NK-92 treated with Interleukin-12 subunit alpha and Interleukin-12 subunit beta, amount 100 ng/mL, for 24 hours (cell line): ENCODE data around the gene CCL3.
"Not testable (repeated sequence)": the region's sequence is repeated elsewhere in the genome, so short reads cannot be mapped to it uniquely, and the experiment has no call there.

Experiments
- DNase-seq: peaks from one replicate; lab custom pipeline; 2025; lab: John Stamatoyannopoulos, UW

Gene CCL3

DNA sequence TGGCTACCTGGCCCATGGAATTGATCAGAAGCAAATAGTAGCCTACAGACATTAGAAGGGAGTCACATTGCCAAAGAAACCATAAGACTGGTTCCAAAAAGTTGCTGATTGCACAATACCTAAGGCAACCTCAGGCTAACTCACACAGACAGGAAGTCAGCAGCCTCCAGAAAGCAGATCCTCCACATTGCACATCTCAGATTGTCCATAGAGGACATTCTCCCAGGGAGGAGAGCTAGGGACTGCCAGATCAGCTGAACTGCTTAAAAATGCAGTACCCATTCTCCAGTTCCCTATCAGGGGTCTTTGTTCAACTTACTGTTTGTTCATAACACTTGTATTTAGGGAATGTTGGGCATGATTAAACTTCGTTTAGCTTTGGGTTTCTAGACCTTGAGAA lies 4.2 kb downstream of the CCL3 start:
- DNase-seq, result no peak

DNA sequence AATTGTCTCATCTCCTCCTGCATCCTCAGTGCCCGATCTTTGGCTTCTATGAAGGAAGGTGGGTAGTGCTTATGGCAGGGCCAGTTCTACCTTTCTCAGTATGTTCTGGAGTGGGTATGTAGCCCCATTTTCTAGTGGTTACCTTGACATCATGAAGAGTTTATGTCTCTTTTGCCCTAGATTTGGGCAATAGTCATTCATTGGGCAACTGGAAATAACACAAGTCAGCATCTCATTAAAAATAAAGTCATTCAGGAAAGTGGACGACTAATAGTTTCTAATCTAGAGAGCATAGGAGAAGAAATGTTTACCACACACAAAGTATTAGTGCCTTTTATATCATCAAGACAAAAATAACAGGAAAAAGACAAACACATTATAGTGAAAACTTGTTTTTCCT lies 6.3 kb downstream of the CCL3 start:
- DNase-seq, result not testable (repeated sequence)

DNA sequence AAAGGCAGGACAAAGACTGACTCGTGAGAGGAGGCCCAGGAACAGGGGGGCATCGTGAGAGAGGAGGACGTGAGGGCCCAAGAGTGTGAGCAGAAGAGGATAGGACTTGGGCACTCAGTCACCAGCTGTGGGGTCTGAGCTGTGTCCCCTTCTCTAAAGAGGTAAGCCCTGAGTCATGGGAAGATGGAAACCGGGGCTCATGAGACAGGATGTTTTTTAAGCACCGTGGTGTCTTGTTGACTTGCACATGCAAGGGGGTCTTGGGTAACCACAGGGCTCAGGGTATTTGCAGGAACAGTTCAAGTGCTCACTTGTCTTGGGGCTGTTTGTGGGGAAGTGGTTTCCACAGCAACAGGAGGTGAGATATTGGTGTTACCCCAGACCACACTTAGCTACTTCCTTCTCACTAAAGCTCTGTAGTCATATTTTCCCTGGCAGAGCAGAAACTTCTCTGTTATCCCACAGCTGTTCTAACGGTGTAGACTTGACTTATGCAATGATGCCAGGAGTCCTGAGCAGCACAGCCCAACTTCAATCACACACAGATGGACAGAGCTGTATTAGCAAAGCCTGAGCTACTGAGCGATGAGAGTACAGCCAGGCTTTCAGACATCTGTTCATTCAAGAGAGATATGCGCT lies 7.3 kb downstream of the CCL3 start:
- peak; percentile 87 for DNase-seq

DNA sequence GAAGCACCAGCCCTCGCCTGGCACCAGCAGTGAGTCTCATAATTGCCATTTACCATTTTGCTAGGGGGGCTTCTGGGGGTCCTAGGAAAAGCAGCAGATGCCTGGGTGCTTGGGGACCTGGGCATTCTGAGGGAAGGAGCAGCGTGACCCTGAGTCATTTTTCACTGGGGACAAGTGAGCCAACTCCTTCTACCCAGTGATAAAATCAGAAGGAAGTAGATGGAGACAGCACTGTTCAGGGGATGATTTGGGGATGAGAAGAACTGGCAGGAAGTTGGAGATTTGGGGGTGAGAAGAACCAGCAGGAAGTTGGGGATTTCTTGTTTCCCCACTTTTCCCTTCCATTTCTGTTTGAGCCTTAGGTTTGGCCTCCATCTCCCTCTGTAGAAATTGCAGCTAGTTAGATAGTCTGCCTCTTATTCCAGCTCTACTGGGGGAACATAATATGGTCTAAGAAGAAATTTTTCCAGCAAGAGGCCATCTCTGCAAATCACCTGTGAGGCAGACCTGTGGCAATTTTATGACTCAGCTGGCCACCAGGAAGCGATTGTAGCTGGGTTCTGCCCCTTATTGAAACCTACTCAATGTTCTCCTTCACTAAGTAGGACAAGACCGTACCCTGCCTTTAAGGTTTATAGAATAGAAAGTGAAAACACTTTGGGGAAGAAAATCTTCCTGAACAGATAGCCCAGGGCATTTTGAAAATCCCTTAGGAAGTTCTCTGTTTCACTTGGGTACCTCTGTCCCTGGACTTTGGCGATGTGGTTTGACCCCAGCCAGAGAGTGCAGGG lies 8.1 kb downstream of the CCL3 start:
- DNase-seq, result peak; percentile 43

DNA sequence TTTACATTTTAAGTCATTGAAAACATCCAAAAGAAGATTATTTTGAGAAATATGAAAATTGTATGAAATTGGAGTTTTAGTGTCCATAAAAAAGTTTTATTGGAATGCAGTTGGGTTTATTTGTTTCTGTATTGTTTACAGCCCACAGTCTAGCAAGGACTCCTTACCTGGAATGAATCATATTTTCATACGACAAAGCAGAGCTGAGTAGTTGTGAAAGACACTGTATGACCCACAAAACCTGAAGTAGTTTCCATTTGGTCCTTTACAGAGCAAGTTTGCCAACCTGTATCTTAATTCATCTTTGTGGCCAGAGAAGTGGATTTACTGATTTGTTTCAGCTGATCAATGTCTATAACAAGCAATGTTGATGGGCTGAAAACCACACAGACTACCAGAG lies 15.6 kb downstream of the CCL3 start:
- no peak for DNase-seq

DNA sequence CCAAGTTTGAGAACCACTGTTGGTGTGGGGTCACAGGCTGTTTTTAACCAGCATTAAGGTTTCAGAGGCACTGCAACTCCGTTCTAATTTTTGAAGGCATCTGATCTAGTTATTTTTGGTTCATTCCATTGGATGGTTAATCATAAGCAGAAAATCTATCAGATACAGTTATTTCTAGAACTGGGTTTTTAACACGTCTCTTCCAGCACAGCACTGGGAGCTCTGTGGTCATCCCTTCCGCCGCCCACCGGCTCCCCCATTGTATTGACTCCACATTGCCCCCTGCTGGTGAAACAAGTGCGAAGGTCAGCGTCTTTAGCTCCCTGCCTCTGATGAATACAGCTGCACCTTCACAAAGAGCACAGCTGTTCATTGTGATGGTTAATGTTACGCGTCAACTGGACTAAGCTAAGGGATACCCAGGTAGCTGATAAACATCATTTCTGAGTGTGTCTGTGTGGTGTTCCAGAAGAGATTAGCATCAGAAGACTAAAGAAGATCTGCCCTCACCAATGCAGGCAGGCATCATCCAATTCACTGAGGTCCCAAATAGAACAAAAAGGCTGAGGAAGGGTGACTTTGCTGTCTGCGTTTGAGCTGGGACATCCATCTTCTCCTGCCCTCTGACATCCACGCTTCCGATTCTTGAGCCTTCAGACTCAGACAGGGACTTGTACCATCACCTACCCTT lies 17.4 kb downstream of the CCL3 start:
- peak; percentile 88 for DNase-seq

DNA sequence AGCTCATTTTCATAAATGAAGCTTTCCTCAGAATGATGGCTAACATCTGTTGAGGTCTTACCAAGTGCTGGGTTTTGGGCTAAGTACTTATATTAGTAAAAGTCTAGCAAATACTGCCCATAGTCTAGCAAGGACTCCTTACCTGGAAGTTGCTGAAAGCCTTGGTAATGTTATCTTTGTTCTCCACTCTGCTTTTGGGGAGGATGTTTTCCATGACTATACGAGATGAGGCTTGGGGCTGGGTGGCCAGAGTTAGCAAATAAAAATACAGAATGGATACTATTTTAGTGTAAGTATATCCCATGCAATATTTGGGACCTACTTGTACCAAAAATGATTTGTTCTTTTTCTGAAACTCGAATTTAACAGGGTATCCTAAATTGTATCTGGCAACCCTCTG lies 18.2 kb downstream of the CCL3 start:
- DNase-seq, result no peak

DNA sequence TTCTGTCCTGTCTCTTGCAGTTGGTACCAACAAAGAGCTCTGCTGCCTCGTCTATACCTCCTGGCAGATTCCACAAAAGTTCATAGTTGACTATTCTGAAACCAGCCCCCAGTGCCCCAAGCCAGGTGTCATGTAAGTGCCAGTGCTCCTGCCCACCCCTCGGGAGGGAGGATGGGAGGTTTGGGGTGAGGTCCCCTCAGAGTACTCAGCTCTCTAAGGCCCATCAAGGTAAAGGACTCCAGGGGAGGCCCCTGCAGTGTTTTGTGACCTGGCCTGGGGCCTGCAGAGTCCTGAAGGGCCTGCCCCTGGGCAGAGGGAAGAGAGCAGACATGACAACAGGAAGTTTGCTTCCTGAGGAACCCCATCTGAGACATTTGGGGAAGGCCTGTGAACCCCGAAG lies 19.5 kb downstream of the CCL3 start:
- no peak for DNase-seq

DNA sequence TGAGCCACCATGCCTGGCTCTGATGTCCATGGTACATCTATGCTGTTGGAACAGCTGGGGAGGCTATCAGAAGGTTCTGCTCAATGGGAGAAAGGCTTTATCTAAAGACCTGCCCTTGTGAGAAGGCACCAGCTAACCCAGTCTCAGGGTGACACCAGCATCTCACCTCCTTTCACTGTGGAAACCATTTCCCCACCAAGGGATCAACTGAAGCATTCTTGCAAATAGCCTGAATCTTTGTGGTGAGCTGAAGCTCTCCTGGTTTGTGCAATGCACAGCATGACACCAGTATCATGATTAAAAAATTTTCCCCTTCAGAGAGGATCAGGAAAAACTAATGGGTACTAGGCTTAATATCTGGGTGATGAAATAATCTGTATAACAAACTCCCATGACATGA lies 20.8 kb downstream of the CCL3 start:
- DNase-seq, result no peak

DNA sequence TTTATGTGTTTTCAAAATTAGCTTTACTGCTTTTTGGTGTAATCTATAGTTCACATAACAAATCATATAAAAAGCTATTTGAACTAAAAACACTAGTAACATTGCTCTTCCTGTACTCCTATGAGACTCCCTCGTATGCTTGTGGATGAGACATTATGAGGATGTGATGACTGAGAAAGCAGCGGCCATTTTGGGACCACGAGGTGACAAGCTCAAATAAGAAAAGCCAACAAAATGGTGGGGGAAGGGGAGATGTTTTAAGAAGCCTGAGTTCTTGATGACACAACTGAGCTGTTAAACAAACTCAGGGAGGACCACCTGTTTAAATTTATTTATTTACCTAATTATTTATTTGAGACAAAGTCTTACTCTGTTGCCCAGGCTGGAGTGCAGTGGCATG lies 21.4 kb downstream of the CCL3 start:
- peak; percentile 46 for DNase-seq

DNA sequence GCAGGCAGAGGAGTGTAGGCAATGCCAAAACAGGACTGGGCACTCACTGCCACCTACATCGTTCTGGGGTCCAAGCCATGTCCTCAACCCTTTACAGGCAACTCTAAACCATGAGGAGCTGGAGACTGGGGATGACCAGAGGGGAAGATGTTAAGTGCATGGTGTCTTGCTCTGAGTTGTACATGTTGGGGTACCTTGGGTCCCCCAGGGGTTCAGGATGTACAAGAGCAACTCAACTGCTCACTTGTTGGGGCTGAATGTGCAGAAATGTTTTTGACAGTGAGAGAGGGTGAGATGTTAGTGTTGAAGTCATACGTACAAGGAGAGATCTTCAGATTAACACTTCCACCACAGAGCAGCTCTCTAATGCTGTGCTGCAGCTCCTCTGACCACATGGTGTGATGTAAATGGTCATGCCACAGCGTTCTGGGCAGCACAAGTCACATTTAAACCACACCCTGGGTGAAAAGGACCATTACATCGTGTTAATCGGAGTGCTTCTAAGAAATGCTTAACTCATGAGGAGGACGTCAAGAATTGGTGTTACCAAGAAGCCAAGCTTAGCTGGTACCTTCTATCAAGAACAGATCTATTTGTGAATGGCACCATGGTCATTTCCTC lies 23.5 kb downstream of the CCL3 start:
- peak; percentile 79 for DNase-seq

DNA sequence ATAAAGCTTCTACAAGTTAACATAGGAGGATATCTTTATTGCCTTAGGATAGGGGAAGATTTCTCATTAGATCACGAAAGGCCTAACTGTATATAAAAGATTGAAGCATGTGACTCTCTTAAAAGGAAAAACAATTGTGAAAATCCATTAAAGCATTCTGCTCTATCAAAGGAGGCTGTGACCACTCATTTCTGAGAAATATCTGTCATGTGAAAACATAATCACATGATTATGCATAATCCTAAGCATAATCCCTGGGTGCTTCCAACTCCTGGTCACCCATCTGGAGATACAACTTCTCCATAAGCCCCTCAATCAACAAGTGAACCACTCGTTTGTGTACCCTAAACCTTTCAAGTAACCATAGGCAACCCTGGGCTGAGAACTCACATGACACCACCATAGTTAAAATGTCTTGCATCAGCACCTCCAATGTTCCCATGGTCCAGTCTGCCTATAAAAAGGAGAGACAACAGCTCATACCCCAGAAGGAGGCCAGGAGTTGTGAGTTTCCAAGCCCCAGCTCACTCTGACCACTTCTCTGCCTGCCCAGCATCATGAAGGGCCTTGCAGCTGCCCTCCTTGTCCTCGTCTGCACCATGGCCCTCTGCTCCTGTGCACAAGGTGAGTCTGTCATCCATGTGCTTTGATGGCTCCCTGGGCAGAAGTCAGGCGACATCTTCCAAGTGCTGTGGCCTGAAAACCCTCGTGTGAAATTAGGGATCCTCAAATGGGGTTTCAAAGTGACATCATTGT lies 26.0 kb downstream of the CCL3 start, which contains the start of gene CCL18:
CCL18 (plus strand) TSS at position 487 of the 756 bp plus-strand sequence; CDS start at position 558, 71 bp downstream.
- DNase-seq, result peak; percentile 45

DNA sequence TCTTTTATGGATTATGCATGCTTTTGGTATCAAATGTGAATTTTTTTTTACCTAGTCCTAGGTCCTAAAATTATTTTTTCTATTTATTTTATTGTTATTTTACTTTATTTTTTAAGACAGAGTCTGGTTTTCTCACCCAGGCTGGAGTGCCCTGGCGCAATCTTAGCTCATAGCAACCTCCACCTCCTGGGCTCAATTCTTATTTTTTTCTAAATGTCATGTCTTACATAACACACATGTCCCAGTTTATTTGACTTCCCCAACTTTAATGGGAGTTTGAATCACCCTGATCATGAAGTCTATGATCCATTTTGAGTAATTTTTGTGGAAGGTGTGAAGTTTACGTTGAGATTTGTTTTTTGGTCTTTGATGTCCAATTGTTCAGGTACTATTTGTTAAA lies 29.1 kb downstream of the CCL3 start:
- no peak for DNase-seq

DNA sequence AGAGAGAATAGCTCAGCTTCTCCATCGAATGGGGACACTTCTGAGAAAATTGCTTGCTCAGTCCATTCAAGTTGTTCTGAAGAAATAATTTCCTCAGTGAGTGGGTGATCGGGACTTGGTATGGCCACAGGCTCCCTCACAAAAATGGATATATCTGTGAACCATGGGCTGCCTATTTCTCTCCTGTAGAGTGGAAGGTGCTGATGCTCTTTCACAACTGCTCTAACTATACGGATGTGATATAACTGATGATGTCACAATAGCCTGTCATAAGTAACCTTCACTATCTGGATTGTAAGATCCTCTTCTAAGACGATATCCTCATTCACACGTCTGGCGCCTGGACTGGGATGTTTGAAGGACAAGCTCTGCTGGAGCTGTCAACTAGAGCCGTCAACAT lies 30.5 kb downstream of the CCL3 start:
- no peak for DNase-seq

DNA sequence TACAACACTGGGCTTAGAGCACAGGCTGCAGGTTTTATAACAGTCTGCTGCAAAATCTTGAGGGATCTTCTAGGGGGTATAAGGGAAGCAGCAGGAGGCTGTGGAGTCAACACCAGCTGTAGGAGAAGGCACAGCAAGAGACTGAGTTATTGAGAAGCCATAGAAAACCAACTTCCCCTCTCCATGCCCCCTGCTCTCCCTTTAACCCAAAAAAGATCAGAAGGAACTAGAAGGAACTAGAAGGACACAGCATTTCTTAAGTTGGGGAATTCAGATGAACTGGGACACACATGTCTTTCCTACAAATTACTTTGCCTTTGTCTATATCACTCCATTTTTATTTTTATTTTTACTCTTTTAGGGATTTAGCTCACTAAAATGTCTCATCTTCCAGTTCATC lies 32.0 kb downstream of the CCL3 start:
- DNase-seq, result no peak

DNA sequence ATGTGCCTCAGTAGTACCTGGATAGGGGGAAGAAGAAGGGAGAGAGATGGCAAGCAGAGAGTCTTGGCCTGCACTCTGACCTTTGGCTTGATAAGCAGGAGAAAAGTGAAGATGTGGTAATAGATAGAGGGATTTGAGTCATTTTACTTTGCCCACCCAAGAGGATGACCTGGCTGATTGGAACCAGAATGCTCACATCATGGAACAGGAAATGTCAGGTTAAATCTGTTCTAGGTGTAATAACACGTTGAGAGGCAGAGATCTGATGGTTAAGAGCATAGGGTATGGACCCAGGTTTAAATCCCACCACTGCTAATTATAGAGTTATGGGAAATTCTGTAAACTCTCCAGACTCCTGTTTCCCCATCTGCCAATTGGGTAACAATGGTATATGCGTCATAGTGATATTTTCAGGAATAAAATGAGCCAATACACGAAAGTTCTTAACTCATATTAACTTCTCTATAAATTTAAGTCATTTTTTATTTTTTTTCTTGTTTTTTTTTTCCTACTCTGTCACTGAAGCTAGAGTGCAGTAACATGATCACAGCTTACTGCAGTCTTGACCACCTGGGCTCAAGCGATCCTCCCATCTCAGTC lies 33.9 kb downstream of the CCL3 start:
- DNase-seq, result no peak

DNA sequence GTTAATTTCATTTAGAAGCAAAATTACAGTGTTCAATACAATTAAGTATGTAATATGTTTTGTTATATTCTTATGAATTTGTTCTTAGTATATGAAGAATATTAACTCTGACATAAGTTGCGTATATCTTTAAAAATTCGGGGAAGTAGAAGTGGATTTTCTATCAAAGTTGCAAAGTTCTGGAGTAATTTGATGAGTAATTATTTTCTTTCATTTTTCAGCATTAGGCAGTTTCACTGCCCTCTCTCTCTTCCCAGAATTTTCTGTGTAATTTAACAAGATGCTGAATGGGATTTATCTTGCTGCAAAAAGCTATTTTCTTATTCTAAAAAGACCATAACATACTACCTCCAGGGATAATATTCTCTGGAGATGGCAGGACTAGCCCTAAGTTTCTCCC lies 34.8 kb downstream of the CCL3 start:
- no peak for DNase-seq

DNA sequence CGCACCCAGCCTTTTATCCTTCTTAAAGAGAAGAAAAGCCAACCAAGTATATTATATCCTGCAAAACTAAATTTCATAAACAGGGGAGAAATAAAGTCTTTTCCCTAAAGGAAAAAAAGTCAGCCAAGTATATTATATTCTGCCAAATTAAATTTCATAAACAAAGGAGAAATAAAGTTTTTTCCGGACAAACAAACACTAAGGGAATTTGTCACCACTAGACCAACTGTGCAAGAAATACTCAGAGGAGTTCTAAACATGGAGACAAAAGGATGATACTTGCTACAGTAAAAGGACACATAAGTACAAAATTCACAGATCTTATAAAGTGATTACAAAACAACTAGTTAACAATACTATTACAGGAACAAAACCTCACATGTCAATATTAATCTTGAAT lies 40.3 kb downstream of the CCL3 start:
- DNase-seq, result no peak

DNA sequence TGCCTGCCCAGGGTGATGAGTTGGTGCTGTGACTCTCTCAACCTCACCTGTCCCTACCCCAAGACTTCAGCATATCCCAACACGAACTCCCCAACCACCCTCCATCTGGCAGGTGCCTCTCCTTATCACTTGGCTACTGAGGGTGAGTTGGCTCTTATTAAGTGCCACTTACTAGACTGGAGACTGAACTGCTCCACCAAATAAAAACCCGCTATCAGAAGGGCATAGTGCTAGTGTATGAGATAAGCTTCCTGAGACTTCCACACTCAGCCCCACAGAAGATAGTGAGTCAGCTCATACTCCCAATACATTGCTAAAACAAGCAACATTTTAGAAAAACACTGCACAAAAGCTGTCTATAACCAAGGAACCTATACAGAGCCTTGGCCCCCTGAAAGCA lies 41.9 kb downstream of the CCL3 start:
- DNase-seq, result no peak
